GM12875 (cell line): ENCODE results near the gene MMEL1.

Experiments
- H3K4me3 ChIP-seq: one replicate; pipeline ENCODE4 v1.5.1; 2011; ENCODE audit warnings: low read depth, low read length, control low read depth
- TF ChIP-seq, protein P1 (sequence below): IDR thresholded peaks from 2 replicates; pipeline ENCODE4 v1.5.1; 2011; ENCODE audit warnings: low read depth, mild to moderate bottlenecking, control low read depth, inconsistent platforms, low read length, moderate library complexity, borderline replicate concordance; ENCODE audit not compliant: insufficient read depth

The MMEL1 gene

DNA sequence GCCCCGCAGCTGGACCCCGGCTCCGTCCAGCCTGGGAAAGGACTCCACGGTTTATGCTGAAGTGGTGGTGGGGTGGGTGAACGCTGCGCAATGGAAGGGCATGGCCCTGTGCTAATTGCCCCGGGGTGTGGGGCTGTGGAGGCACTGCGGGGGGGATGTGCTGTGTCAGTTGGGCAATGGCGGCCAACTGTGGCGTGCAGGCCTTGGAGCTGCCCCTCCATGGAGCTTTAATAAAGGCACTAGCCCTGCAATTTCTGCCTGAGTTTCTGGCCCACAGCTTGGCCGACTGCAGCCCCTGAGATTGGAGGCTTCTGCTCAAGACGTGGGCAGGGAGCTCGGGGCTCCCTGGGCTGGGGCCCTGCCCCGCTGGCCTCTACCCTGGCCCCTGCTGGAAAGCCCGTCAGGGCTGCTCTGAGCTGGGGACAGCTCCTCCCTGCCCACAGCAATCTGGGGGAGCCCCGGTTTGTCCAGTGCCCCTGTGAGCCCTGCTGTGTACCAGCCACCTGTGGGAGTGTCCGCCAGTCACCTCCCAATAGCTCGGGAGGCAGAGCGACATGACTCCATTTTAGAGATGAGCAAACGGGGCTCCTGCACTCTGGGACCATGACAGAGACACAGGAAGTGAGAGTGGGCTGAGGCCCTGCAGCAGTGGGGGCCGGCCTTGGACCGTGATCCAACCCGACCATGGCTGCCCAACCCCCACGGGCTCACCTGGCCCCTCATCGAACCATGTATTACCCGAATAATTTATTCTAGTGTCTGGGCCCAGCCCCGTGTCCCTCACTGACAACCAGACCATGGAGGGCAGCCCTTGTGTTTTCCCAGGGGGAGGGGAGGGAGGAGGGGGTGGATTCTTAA, 85.4 kb downstream of the MMEL1 start:
- H3K4me3 ChIP-seq: peak overlapping the region; percentile 91
- TF ChIP-seq, protein P1, sequence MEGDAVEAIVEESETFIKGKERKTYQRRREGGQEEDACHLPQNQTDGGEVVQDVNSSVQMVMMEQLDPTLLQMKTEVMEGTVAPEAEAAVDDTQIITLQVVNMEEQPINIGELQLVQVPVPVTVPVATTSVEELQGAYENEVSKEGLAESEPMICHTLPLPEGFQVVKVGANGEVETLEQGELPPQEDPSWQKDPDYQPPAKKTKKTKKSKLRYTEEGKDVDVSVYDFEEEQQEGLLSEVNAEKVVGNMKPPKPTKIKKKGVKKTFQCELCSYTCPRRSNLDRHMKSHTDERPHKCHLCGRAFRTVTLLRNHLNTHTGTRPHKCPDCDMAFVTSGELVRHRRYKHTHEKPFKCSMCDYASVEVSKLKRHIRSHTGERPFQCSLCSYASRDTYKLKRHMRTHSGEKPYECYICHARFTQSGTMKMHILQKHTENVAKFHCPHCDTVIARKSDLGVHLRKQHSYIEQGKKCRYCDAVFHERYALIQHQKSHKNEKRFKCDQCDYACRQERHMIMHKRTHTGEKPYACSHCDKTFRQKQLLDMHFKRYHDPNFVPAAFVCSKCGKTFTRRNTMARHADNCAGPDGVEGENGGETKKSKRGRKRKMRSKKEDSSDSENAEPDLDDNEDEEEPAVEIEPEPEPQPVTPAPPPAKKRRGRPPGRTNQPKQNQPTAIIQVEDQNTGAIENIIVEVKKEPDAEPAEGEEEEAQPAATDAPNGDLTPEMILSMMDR: no peak

DNA sequence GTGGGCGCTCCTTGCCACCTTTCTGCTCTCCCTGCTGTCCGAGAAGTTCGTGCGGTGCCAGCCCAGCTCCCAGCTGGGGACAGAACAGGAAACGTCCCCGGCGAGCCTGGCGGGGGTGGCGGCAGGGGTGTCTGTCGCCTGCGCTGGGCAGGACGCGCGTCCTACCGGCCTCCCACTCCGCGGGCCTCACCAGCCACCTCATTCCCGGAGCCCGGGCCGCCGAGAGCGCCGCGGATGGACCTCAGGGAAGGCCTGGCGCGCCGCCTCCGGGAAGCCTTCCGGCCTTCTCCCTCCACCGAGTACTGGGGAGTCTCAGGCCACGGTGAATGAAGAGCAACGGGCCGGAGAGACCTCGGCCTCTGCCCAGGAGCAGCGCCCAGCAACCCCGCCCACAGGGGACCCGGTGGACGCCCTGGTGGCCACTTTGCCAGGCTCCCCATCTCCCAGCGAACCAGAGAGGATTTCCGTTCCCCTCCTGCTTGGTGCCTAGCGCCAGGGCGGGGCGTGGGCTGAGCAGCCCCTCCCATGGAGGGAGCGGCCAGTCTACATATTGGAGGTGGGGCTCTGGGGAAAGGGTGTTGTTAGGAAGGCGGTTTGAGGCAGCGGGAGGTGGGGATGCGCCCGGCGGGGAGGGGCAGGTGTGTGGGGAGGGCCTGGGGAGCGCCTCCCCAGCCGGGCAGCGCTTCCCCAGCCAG, 86.2 kb downstream of the MMEL1 start:
- peak overlapping the region; percentile 91 for H3K4me3 ChIP-seq
- TF ChIP-seq, protein P1: no peak

DNA sequence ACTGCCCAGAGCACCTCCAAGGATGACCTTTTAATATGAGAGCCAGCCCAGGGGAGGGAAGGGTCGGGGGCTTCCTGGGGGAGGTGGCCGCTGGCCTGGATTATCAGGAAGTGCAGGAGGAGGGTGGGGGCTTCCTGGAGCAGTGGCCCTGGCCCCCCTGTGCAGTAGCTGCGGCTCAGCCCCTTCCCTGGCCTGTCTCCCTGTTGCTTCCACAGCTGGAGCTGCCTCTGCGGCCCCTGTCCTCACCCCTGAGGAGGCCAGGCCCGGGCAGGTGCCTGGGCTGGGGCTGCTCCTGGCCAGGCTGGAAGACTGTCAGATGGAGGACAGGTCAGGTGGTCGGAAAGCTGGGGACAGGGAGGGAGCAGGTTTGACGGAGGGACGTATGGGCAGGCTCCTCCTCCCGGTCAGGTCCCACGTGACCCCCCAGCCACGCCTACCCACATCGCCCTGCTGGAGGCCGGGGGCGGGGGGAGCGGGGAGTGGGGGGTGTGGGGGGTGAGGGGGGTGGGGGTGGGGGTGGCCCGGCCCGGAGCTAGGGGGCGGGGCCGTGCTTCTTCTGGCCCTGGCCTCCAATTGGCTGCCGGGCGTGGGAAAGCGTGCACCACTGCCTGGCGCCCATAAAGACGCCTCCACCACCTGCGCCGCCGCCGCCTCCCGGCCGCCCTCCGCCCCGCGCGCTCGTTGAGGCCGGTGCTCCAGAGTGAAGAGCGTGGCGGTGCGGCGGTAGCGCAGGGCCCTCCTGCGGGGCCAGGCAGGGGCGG, 86.9 kb downstream of the MMEL1 start:
- TF ChIP-seq, protein P1: 0 out of 2 replicates have a peak, but pooled peaks have one; percentile 1

DNA sequence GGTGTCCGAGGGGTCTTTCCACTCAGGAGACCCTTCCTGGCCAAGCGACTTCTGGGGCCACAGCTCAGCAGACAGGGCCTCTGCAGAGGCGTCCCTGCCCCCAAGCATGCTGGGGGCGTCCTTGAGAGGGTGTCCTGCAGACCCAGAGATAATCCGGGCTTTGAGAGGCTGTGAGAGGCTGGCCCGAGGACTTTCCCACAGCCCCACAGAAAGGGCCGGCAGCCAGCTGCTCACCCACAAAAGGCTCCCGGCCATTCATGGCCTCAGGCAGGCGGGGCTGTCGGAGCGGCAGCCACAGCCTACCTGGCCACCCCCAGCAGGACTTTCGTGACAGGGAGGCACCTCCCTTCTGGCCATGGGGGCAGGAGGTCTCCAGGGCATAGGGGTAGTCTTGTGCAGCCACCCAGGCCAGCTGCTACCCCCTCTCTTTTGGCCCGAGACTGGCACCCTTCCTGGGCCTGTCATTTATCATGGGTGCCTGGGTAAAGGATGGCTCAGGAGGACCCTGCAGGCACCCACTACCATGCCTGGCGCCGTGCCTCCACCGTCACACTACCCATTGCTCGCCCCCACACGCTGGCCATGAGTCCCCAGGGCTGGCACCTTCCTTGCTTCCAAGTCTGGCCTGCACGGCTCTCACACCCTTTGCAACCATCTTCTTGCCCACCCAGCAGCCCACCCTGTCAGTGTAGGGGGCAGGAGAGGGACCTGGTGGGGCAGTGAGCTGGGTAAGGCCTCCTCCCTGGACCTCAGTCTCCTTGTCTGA, 87.8 kb downstream of the MMEL1 start:
- TF ChIP-seq, protein P1: no peak
- no peak overlapping the region for H3K4me3 ChIP-seq

More for the DNA sequence above, 86.9 kb downstream of the MMEL1 start:
- H3K4me3 ChIP-seq: peak overlapping the region; percentile 91

DNA sequence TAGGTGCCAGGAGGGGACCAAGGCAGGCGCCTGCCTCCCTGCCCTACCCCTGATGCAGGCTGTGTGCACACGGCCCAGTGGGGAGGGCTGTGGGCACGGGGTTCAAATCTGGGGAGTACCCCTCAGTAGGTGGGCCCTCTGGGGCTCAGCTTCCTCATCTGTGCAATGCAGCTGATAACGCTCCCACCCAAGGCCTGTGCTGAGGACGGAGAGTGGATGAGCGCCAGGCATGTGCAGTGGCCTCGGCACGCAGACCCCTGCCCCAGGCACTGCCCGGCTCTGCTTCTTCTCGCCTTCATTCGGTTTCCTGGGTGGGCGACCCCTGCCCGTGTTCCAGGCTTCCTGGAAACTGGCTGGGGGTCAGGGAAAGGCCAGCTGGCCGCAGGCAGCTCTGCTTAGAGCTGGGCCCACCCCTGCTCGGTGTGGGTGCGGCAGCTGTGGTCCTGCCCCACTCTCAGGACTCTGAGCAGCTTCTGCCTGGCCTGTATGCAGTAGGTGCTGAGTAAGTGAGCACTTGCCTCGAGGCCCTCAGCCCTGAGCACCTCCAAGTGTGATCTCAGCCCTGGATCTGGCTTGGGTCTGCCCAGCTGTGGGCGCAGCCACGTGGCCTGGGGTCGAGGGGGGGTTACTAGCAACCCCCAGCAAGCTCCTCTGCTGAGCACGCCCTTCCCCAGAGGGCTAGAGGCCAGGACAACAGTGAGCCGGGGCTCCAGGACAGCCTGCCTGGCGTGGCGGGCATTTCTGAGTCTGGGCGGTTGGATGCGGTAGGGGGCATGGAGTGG, 88.5 kb downstream of the MMEL1 start:
- no peak overlapping the region for H3K4me3 ChIP-seq
- TF ChIP-seq, protein P1: no peak
